CD14-positive monocyte (primary cell): ENCODE measurements around the gene MICAL2. TPM values are rescaled to one million over a fixed set of nuclear protein-coding genes. Genes with fewer than 3 reads are reported as not detected.

Experiments used
- DNase-seq, 3 donors: peaks; one replicate each; pipeline ENCODE4 v3.0.0-alpha.2; 2011 to 2022
- H2AFZ ChIP-seq: 2 replicates; pipeline ENCODE4 v1.6.0; 2012; ENCODE audit warnings: mild to moderate bottlenecking, low read depth, low read length, inconsistent platforms; ENCODE audit not compliant: insufficient read depth, poor library complexity, severe bottlenecking
- H3K27ac ChIP-seq, 2 donors: 1 replicate in 1 of 2; 2 replicates in 1 of 2; pipeline ENCODE4 v1.5.1; 2012 to 2013; ENCODE audit warnings: low read length in 2 of 2, control low read depth in 1 of 2, inconsistent platforms in 1 of 2, low read depth in 1 of 2, mild to moderate bottlenecking in 1 of 2
- H3K27me3 ChIP-seq, 2 donors: one replicate each; pipeline versions ENCODE4 v1.6.0 to v1.6.1; 2011 to 2013; ENCODE audit warnings: low read length in 2 of 2; ENCODE audit not compliant: control insufficient read depth in 2 of 2, insufficient read depth in 2 of 2
- H3K36me3 ChIP-seq, 2 donors: replicated peaks in 1 of 2; 1 replicate in 1 of 2; 2 replicates in 1 of 2; pipeline versions ENCODE4 v1.5.1 to v1.6.1; 2012 to 2013; ENCODE audit warnings: low read length in 2 of 2, control low read depth in 1 of 2, inconsistent platforms in 1 of 2, mild to moderate bottlenecking in 1 of 2; ENCODE audit not compliant: insufficient read depth in 2 of 2, control insufficient read depth in 1 of 2
- H3K4me1 ChIP-seq, 2 donors: 1 replicate in 1 of 2; 2 replicates in 1 of 2; pipeline versions ENCODE4 v1.5.1 to v1.6.1; 2012 to 2013; ENCODE audit warnings: low read length in 2 of 2, control low read depth in 1 of 2, inconsistent platforms in 1 of 2, mild to moderate bottlenecking in 1 of 2, moderate library complexity in 1 of 2; ENCODE audit not compliant: insufficient read depth in 2 of 2, control insufficient read depth in 1 of 2
- H3K4me2 ChIP-seq: replicated peaks from 2 replicates; pipeline ENCODE3; 2012; ENCODE audit warnings: low read length, moderate library complexity, mild to moderate bottlenecking; ENCODE audit not compliant: poor library complexity, severe bottlenecking; ENCODE audit errors: extremely low read depth
- H3K4me3 ChIP-seq, 3 experiments: fragments of 200-600 bp in 1 of 3; sonication (generic) in 1 of 3; replicated peaks in 1 of 3; 1 replicate in 2 of 3; 2 replicates in 1 of 3; pipeline ENCODE4 v1.5.1; 2011 to 2013; ENCODE audit warnings: low read length in 3 of 3, mild to moderate bottlenecking in 3 of 3, control low read depth in 2 of 3, low read depth in 2 of 3, inconsistent platforms in 1 of 3, moderate library complexity in 1 of 3
- H3K79me2 ChIP-seq: 2 replicates; pipeline ENCODE4 v1.6.0; 2012; ENCODE audit warnings: mild to moderate bottlenecking, control low read depth, inconsistent platforms, low read length, moderate library complexity; ENCODE audit not compliant: insufficient read depth
- H3K9ac ChIP-seq: 2 replicates; pipeline ENCODE4 v1.6.0; 2017; ENCODE audit warnings: low read length, mild to moderate bottlenecking; ENCODE audit not compliant: insufficient read depth, poor library complexity, severe bottlenecking
- H3K9me3 ChIP-seq, 2 donors: replicated peaks in 1 of 2; 1 replicate in 1 of 2; 2 replicates in 1 of 2; pipeline versions ENCODE4 v1.5.1 to v1.6.1; 2012 to 2013; ENCODE audit warnings: low read length in 2 of 2, control low read depth in 1 of 2; ENCODE audit not compliant: control insufficient read depth in 1 of 2, insufficient read depth in 1 of 2
- H4K20me1 ChIP-seq: 2 replicates; pipeline ENCODE4 v1.6.0; 2012; ENCODE audit warnings: mild to moderate bottlenecking, low read length, control low read depth, moderate library complexity; ENCODE audit not compliant: insufficient read depth
- H3K27ac Mint-ChIP-seq, 7 donors: one replicate each; pipeline ENCODE4 v1.8.0; 2020; ENCODE audit warnings: mild to moderate bottlenecking in 7 of 7, mixed read lengths in 7 of 7, moderate library complexity in 6 of 7, inconsistent platforms in 2 of 7
- H3K27me3 Mint-ChIP-seq, 3 donors: one replicate each; pipeline ENCODE4 v1.8.0; 2021 to 2022; ENCODE audit warnings: low read depth in 3 of 3, mild to moderate bottlenecking in 3 of 3, mixed read lengths in 3 of 3, moderate library complexity in 3 of 3, inconsistent platforms in 1 of 3
- H3K36me3 Mint-ChIP-seq, 2 donors: one replicate each; pipeline ENCODE4 v1.8.0; 2020; ENCODE audit warnings: mixed read lengths in 2 of 2, inconsistent platforms in 1 of 2, mild to moderate bottlenecking in 1 of 2
- H3K4me1 Mint-ChIP-seq: one replicate; pipeline ENCODE4 v1.8.0; 2020; ENCODE audit warnings: mild to moderate bottlenecking, mixed read lengths
- H3K4me3 Mint-ChIP-seq, 2 donors: one replicate each; pipeline ENCODE4 v1.8.0; 2020; ENCODE audit warnings: mild to moderate bottlenecking in 2 of 2, mixed read lengths in 2 of 2, moderate library complexity in 1 of 2
- H3K9me3 Mint-ChIP-seq, 7 donors: one replicate each; pipeline ENCODE4 v1.8.0; 2020 to 2022; ENCODE audit warnings: mixed read lengths in 7 of 7, mild to moderate bottlenecking in 6 of 7, moderate library complexity in 6 of 7, inconsistent platforms in 2 of 7
- WGBS: methylation state at CpG from one replicate; pipeline ENCODE4 v1.1.5; 2013; ENCODE audit warnings: missing lambda C conversion rate; ENCODE audit not compliant: insufficient coverage; 5-methylcytosine and 5-hydroxymethylcytosine counted together
- intact Hi-C, 2 donors: fragments of 100-400 bp; cut with micrococcal nuclease; formaldehyde crosslinking; loops; one replicate each; pipeline versions ENCODE4 v1.15.0 to v1.15.1; 2023
- polyA plus RNA-seq, 3 donors: library from polyadenylated mRNA; depleted of rRNA in 1 of 3; unstranded in 2 of 3; stranded (reverse) in 1 of 3; fragments of 300-500 nt in 2 of 3; fragments of >200 nt in 1 of 3; fragmentation: Illumina TruSeq in 2 of 3; gene quantifications; 1 replicate in 2 of 3; 2 replicates in 1 of 3; pipeline ENCODE4 v1.2.3, GENCODE V29; 2012 to 2021
- TF ChIP-seq, protein P1 (sequence below): fragments of 200-600 bp; IDR thresholded peaks from one replicate; pipeline ENCODE4 v1.8.0; 2022; ENCODE audit warnings: antibody characterized with exemption, mild to moderate bottlenecking

Gene MICAL2
- polyA plus RNA-seq, 3 donors: 39.8 to 72.5 (median 44.0) TPM

DNA sequence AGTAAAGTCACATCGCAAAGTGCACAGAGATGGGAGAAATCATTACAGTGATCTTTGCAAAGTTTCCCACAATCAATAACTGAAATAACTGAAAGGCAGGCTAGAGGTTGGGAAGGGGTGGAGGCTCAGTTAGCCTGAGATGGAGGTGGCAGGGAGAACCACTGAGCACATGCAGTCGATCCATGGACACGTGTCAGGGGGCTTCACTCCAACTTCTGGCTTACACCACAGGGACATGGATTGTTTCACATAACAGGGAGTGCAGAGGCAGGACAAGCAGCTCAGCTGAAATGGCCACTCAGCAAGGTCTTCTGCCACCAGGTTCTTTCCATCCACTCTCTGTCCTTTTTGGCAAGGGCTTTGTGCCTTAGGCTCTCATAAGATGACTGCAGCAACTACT, 35.1 kb upstream of the MICAL2 start:
- H3K27me3 ChIP-seq: no peaks in the 10 kb centered on the region
- no peaks in the 10 kb centered on the region for H4K20me1 ChIP-seq
- no peak overlapping the region for H3K9ac ChIP-seq
- Mint-ChIP-seq H3K27me3 (peaks cover 2 to 9% (median 7%) of the 10 kb centered on the region in 3 donors), H3K4me1 (peaks cover 11% of the 10 kb centered on the region), H3K9me3 (peaks cover 0 to 3% (median 0%) of the 10 kb centered on the region in 7 donors), H3K36me3 (no peaks in the 10 kb centered on the region), H3K4me3 (no peak overlapping the region), H3K27ac (no peak overlapping the region)
- H2AFZ ChIP-seq: no peak overlapping the region
- H3K79me2 ChIP-seq: no peaks in the 10 kb centered on the region
- no peaks in the 10 kb centered on the region for H3K36me3 ChIP-seq
- no peak overlapping the region for H3K4me2 ChIP-seq
- H3K9me3 ChIP-seq: no peaks in the 10 kb centered on the region
- WGBS: 100% methylated on average over 2 of the region's 3 CpGs
- no peak for DNase-seq
- TF ChIP-seq, protein P1, sequence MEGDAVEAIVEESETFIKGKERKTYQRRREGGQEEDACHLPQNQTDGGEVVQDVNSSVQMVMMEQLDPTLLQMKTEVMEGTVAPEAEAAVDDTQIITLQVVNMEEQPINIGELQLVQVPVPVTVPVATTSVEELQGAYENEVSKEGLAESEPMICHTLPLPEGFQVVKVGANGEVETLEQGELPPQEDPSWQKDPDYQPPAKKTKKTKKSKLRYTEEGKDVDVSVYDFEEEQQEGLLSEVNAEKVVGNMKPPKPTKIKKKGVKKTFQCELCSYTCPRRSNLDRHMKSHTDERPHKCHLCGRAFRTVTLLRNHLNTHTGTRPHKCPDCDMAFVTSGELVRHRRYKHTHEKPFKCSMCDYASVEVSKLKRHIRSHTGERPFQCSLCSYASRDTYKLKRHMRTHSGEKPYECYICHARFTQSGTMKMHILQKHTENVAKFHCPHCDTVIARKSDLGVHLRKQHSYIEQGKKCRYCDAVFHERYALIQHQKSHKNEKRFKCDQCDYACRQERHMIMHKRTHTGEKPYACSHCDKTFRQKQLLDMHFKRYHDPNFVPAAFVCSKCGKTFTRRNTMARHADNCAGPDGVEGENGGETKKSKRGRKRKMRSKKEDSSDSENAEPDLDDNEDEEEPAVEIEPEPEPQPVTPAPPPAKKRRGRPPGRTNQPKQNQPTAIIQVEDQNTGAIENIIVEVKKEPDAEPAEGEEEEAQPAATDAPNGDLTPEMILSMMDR: no peak
- peaks cover 3 to 11% of the 10 kb centered on the region in 2 donors for H3K4me1 ChIP-seq
- no peak overlapping the region for H3K4me3 ChIP-seq
- intact Hi-C loops: no loop called here
- no peak overlapping the region for H3K27ac ChIP-seq

GRCh38 chr11:12075822-12076821, 34.3 kb upstream of the MICAL2 start:
- Histone ChIP-seq H3K36me3 (no peaks in the 10 kb centered on the region), H3K27ac (no peak overlapping the region), H2AFZ (no peak overlapping the region), H3K4me1 (peaks cover 3 to 11% of the 10 kb centered on the region in 2 donors), H3K27me3 (no peaks in the 10 kb centered on the region), H3K9me3 (no peaks in the 10 kb centered on the region), H3K4me3 (no peak overlapping the region), H3K4me2 (no peak overlapping the region), H3K9ac (no peak overlapping the region), H3K79me2 (no peaks in the 10 kb centered on the region), H4K20me1 (no peaks in the 10 kb centered on the region)
- TF ChIP-seq, protein P1: no peak
- Mint-ChIP-seq H3K36me3 (no peaks in the 10 kb centered on the region), H3K9me3 (peaks cover 0 to 3% (median 0%) of the 10 kb centered on the region in 7 donors), H3K4me1 (peaks cover 11% of the 10 kb centered on the region), H3K4me3 (no peak overlapping the region), H3K27me3 (peaks cover 2 to 10% (median 9%) of the 10 kb centered on the region in 3 donors), H3K27ac (no peak overlapping the region)
- no peak for DNase-seq
- WGBS: 95% methylated on average over 13 of the region's 15 CpGs
- intact Hi-C loops: no loop called here
